ENCODE data around the gene JAK1. TPM values are rescaled to one million over a fixed set of nuclear protein-coding genes. Genes with fewer than 3 reads are reported as not detected.
"Not testable (repeated sequence)": the region's sequence is repeated elsewhere in the genome, so short reads cannot be mapped to it uniquely, and the experiment has no call there.

JAK1 gene
- total RNA-seq, 4 donors from 2014 or later: 121 to 241 (median 165) TPM

DNA sequence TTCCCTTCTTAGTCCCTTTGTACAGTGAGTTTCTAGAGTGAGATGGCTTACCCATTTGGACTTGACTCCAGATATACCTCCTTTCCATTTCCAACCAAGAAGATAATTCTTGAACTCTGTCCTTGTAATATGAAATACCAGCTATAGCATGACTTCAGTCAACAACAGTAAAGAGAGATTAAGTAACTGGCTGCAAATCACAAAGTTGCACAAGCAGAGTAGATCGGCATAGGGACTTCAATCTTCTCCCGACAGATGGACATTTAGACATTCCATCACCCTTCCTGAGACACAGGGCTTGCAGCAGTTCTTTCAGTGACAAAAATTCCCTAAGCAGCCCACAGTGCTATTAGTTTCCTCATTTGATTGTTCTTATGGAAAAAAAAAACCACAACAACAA is 44.6 kb downstream of the JAK1 start:
- no peak for DNase-seq
- intact Hi-C loops (cut with DNase I; ENCODE audit: low total_unique reads): no loop called here
- Histone ChIP-seq H3K27ac (no peak overlapping the region), H3K36me3 (no peaks in the 10 kb centered on the region), H3K4me1 (peaks cover 70 to 81% of the 10 kb centered on the region in 2 donors), H3K4me3 (no peak overlapping the region), H3K9me3 (no peaks in the 10 kb centered on the region), H3K27me3 (no peaks in the 10 kb centered on the region)
- in situ Hi-C loops (cut with MboI; ENCODE audit: low sequenced_read_pairs in 4 of 4): no loop called here
- TF ChIP-seq POLR2A (IDR thresholded peaks at IDR 0.05): no peak
- no peak for TF ChIP-seq CTCF (IDR thresholded peaks at IDR 0.05 in 4 of 5, conservative IDR thresholded peaks at IDR 0.05 in 1 of 5)
- ATAC-seq: no peak

DNA sequence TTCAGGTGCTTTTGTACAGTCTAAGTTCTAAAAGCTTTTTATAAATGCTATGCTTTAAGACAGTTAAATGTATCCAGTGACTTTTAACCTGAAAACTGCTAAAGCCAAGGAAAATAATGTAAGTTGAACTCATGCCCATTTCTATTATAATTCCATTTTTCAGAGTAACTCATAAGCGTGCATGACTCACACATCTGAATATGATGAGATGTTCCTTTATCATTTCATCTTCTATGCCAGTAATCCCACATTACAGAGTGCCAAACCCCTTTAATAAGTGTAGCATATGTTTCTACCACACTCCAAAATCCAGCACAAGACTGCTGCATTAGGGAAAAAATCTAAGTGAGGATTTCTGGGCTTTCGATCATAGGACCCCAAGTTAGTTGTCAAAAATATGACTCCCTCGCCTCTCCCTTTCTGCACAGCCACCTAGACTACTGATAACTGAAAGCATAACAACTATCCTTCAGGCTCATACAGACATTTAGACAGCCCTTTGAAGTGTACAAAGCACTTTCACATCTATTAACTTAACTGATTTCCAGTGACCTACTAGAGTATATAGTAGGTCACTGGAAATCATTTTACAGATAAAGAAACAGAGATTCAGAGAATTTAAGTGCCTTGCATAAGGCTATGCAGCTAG is 45.3 kb downstream of the JAK1 start:
- Histone ChIP-seq H3K36me3 (no peaks in the 10 kb centered on the region), H3K27ac (no peak overlapping the region), H3K4me3 (no peak overlapping the region), H3K9me3 (no peaks in the 10 kb centered on the region), H3K4me1 (peaks cover 70 to 81% of the 10 kb centered on the region in 2 donors), H3K27me3 (no peaks in the 10 kb centered on the region)
- DNase-seq (no peak), ATAC-seq (no peak)
- in situ Hi-C loops (cut with MboI; ENCODE audit: low sequenced_read_pairs in 4 of 4) (no loop called here), intact Hi-C loops (cut with DNase I; ENCODE audit: low total_unique reads) (no loop called here)
- TF ChIP-seq POLR2A (IDR thresholded peaks at IDR 0.05) (no peak), CTCF (IDR thresholded peaks at IDR 0.05 in 4 of 5, conservative IDR thresholded peaks at IDR 0.05 in 1 of 5) (no peak)

DNA sequence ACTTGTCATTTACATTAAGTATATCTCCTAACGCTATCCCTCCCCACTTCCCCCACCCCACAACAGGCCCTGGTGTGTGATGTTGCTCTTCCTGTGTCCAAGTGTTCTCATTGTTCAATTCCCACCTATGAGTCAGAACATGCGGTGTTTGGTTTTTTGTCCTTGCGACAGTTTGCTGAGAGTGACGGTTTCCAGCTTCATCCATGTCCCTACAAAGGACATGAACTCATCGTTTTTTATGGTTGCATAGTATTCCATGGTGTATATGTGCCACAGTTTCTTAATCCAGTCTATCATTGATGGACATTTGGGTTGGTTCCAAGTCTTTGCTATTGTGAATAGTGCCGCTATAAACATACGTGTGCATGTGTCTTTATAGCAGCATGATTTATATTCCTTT is 47.2 kb downstream of the JAK1 start:
- H3K36me3 ChIP-seq; H3K9me3 ChIP-seq; ATAC-seq; DNase-seq; H3K4me3 ChIP-seq; H3K27me3 ChIP-seq; H3K27ac ChIP-seq; in situ Hi-C loops (cut with MboI; ENCODE audit: low sequenced_read_pairs in 4 of 4); intact Hi-C loops (cut with DNase I; ENCODE audit: low total_unique reads): not testable (repeated sequence)
- peaks cover 68 to 83% of the 10 kb centered on the region in 2 donors for H3K4me1 ChIP-seq

DNA sequence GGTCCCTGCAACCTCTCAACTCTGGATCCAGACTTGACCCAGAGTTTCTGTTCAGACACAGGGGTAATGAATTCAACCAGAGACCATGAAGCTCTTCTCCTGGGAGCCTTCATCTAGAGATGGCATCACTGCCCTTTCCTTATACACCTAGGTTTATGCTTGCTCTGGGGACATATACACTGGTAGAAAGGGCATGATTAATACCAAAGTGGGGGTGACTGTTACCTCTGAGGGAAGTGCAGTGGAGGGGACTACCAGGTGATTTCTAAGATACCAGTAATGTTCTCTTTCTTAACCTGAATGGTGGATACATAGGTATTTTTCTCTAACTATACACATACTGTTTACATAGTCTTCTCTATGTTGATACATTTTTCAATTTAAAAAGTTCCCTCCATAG is 48.4 kb downstream of the JAK1 start:
- intact Hi-C loops (cut with DNase I; ENCODE audit: low total_unique reads) (loop anchor here (2.0 kb wide), 1 partner anchor 13 kb away; no protein-coding TSS in a partner anchor), in situ Hi-C loops (cut with MboI; ENCODE audit: low sequenced_read_pairs in 4 of 4) (no loop called here)
- peak overlapping the region; percentile 42 to 66 (median 61) for H3K27ac ChIP-seq

More for the DNA sequence above, 48.4 kb downstream of the JAK1 start:
- DNase-seq: no peak
- no peaks in the 10 kb centered on the region for H3K36me3 ChIP-seq
- H3K4me3 ChIP-seq: no peak overlapping the region
- H3K9me3 ChIP-seq: no peaks in the 10 kb centered on the region
- H3K4me1 ChIP-seq: peaks cover 64 to 84% of the 10 kb centered on the region in 2 donors
- no peaks in the 10 kb centered on the region for H3K27me3 ChIP-seq
- ATAC-seq: peak in 1 of 2 donors; percentile 10
- no peak for TF ChIP-seq CTCF (IDR thresholded peaks at IDR 0.05 in 4 of 5, conservative IDR thresholded peaks at IDR 0.05 in 1 of 5)
- TF ChIP-seq POLR2A (IDR thresholded peaks at IDR 0.05): no peak

Measured in gastrocnemius medialis (tissue), 4 donors.